CD4-positive, alpha-beta T cell treated with Interleukin-6 for 4 hours (primary cell): Measurements from ENCODE around the gene CPNE1.

Experiments used
- DNase-seq: peaks from one replicate; pipeline ENCODE4 v3.0.0-alpha.2; 2020; ENCODE audit warnings: mixed read lengths

CPNE1 gene

DNA sequence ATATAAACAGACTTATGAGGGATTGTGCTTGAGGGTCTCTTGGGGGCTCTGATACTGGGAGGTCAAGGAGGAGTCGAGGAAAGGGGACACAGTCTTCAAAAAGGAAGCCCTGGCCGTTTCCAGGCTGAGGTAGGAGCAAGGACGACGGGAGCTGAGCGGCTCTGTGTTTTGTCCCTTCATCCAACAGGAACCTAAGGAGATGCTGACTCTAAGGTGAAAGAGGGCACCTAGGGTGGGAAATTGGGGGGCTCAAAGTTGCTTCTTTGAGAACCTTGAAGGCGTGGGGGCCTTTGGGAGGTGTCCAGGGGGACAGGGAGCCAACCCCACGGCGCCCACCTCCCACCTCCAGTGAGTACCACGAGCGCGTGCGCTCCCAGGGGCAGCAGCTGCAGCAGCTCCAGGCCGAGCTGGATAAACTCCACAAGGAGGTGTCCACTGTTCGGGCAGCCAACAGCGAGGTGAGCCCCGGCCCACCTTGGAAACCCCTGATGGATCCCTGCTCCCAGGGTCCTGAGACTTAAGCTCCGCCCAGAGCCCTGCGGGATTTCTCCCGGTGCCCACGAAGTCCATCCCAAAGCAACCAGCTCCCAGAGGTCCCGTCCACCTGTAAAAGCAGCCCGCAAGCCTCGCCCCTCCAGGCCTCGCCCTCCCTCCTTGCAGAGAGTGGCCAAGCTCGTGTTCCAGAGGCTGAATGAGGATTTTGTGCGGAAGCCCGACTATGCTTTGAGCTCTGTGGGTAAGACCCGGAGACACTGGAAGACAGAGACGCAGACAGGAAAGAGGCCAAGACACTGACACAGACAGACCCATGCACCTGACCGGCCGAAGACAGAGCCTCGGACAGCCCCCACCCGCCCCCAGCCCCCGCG lies 46.2 kb downstream of the CPNE1 start:
- peak; percentile 30 for DNase-seq

DNA sequence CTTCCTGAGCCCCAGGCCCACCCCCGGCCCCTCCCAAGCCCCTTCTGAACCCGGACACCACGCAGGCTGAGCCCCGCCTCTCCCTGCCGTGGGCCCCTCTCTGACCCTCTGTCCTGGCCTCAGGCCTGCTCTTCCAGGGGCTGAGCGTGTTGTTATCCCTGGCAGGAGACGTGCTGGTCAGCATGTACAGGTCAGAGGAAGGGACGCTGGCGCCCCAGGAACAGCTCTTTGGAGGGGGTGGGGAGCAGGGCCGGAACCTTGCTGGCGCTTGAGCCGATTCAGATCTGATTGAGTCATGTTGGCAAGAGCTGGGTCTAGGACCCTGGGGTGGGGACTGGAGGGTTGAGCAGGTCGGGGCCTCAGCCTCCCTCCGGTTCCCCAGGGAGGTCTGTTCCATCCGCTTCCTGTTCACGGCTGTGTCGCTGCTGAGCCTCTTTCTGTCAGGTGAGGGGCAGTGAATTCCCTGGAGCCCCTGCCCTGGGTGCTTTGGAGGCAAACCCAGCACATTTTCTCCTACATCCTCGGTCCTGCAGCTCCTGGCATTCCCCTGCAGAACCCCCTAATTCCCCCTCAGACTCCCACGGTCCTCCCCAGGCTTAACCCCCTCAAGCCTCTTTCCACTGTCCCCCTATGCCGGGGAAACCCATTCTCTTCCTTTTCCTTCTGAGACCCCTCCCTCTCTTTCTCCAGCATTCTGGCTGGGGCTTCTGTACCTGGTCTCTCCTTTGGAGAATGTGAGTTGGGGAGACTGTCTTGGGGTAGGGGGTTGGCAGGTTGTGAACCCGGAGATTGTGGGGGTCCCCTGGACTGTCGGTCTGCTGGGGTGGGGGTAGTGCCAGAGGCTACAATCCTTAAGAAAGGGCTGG lies 47.1 kb downstream of the CPNE1 start:
- DNase-seq = peak; percentile 52

DNA sequence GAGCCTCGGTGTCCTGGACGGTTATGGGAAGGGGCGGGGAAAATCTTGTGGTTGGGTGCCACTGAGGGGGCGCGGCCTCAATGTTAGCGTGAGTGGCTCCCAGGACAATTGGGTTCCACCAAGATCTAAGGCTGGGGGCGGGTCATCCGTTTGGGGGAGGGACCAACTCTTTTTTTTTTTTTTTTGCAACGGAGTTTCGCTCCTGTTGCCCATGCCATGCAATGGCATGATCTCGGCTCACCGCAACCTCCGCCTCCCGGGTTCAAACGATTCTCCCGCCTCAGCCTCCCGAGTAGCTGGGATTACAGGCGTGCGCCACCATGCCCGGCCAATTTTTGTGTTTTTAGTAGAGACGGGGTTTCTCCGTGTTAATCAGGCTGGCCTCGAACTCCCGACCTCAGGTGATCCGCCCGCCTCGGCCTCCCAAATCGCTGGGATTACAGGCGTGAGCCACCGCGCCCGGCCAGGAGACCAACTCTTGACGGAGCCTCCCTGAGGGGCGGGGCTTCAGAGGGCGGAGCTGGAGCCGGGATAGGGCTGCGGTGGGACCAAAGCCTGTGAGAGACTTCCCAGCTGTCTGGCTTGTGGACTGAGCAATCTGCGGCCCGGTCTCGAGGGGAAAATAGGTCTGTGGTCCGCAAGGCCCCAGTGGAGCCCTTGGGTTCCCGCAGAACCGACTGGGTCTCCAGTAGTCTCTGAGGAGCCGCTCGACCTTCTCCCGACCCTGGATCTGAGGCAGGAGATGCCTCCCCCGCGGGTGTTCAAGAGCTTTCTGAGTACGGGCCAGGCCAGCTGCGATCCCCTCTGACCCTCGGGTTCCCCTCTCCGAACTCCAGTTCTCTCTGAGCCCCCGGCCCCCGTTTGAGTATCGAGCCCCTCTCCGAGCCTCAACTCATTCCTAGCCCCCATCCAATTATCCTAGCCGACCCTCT lies 48.0 kb downstream of the CPNE1 start:
- DNase-seq = peak; percentile 64

DNA sequence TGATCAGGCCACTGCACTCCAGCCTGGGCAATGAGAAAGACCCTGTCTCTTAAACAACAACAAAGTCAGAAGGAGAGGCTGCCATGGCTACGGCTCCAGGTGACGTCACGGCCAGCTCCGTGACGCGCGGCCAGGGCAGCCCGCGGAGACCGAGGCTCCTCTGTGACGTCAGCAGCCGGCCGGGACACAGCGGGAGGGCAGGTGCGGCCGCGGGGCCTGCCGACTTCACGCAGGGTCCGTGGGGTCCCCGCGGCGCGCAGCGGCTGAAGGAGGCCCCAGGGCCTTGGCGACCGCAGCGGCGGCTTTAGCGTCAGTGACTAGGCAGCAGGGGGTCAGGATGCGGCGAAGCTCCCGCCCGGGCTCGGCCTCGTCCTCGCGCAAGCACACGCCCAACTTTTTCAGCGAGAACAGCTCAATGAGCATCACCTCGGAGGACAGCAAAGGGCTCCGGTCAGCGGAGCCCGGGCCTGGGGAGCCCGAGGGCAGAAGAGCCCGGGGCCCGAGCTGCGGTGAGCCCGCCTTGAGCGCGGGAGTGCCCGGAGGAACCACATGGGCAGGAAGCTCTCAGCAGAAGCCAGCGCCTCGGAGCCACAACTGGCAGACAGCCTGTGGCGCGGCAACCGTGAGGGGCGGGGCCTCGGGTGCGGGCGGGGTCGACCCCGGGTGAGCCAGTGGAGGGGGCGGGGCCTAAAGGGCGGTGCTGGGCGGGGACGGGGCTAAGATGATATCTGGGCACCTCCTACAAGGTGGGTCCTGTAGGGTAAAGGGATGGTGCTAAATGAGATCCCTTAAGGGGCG lies 48.8 kb downstream of the CPNE1 start, which contains the start of gene SPAG4:
TSS of gene SPAG4 (plus strand) at position 163 of the 798 bp plus-strand sequence. CDS start at position 338, 175 bp downstream.
- DNase-seq = peak; percentile 100

DNA sequence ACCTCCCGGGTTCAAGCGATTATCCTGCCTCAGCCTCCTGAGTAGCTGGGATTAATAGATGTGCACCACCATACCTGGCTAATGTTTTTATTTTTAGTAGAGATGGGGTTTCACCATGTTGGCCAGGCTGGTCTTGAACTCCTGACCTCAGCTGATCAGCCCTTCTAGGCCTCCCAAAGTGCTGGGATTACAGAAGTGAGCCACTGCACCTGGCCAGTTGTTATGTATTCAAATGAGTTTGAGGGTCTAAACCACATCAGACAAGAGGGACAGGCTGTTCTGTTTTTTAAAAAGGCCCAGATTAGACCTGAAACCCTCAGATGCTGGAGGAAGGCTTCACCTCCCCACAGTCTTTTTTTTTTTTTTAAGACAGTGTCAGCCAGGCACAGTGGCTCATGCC lies 53.2 kb downstream of the CPNE1 start:
- no peak for DNase-seq

DNA sequence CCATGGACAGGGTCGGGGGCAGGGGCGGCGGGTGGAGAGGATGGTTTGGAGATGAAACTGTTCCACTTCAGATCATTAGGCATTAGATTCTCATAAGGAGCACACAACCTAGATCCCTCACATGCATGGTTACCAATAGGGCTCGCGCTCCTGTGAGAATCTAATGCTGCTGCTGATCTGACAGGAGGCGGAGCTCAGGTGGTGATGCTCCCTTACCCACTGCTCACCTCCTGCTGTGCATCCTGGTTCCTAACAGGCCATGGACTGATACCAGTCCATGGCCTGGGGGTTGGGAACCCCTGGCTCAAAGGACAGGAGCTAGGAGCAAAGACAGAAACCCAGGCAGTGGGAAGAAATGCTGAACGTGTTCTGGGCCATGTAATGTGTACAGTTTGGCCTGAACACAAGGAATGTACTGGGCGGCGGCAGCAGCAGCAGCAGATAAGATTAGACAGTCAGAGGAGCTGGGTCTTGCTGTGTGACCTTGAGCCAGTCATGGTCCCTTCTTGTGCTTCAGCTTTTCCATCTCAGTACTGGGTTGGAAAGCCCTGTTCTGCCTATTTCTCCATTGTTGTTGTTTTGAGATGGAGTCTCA lies 53.8 kb downstream of the CPNE1 start:
- DNase-seq = no peak

DNA sequence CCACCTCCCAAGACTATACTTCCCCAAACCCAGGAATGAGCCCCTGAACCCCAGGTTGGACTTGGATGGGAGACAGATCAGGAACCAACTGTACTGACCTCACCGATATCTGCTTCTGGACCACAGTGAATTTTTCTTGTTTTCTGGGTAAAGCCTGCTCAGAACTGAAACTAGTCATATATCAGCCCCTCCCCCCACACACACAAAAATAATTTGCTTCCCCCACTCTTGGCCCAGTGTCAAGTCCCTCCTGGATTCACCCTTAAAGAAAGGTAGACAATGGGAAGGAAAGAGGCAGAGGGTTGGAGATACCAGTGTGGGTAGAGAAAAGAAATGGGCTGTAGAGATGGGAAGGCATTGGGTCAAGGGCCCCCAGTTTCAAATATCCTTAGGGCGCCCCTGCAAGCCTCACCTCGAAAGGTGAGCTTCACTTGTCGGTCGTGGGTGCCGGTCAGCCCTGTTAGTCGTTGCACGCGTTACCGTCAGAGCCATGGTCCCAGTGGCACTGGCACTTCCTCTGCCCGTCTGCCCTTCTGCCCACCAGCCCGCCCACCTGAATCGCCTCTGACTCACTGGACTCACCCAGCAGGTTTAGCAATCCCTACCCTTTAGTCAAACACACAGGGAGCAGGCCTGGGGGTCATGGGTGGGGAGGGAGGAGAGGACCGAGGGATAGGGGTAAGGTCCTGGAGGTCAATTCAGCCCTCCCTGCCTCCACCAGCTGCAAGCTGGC lies 57.5 kb downstream of the CPNE1 start:
- no peak for DNase-seq

DNA sequence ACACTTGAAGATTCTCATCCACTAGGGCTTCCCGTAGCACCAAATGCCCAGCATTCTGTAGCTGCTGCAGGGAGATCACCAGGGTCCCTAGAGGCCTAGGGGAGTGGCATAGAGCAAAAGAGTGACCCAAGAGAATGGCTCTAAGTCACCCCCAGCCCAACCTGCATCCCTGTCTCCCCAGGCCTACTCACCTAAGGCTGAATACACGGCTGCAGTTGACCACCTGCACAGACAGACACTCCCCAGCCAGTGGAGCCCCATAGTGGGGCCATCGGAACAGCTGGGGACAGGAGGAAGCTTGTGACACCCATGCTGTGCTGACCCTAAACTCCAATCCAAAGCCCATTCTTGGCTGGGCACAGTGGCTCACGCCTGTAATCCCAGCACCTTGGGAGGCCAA lies 58.6 kb downstream of the CPNE1 start:
- DNase-seq = no peak

DNA sequence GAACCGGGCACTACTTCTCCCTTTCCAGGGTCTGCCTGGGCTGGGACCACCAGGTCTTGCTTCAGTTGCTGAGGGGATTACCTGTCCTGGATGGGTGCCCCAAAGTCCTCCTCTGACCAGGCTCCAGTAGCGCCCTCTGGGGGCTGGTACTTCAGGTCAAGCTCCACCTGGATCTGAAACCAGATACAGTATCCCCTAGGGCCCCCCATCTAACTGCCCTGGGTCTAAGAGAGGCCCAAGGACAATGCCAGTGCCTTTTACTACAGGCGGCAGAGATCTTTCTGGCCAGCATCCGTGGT lies 60.3 kb downstream of the CPNE1 start:
- peak; percentile 47 for DNase-seq

DNA sequence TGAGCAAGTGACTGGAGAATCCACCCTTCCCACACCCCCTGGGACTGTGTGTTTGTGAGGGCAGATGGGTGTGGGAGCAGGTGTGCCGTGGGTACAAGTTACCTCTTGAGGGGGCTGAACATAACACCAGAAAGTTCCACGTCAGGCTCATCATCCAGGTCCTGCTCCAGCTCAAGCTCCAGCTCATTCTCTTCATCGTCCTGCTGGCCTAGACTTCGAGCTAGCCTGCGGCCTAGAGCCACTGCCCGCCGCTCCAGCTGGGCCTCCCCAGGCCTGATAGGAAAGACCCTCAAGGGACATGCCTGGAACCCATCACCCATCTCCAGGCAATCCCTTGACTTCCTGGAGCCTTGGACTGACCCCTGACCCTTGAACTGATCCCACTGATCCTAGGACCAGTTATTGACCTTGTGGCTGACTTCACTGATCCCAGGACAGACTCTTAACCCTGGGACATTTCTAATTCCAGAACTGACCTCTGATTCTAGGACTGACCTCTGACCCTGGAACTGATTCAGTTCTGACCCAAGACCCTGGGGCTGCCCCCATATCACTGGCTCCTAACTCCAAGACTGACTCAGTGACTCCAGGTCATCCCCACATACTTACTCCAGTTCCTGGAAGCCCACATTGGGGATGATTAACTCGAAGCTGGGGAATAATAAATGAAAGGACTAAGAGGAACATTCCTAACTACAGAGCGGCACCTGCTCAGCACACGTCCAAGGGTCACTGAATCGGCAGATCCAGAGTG lies 60.8 kb downstream of the CPNE1 start:
- DNase-seq = no peak

DNA sequence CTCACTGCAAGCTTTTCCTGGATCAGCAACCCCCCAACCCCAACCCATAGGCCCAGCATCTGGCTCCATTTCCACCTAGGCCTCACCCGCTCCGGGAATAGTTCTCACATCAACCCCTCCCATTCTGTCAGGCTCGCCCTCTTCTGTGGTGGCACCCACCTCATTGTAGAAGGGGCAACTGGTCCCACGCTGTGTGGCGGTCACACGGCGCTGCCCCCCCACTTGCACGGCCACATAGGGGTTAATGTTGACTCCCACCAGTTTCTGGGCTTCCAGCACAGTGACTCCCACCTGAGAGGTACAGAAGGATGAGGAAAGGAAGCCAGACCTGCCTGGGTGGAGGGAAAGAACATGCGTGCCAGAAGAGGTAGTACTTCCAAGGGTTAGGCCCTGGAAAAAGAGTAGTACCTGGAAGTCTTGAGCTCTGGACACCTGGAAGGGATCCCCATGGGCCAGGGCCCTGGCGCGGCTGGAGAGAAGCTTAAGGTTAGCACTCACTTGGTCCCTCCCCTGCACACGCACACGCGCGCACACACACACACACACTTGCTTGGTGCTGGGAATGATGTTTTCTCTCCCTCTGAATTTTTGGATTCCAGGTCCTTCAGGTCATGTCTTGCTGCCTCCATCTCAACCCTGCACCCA lies 61.7 kb downstream of the CPNE1 start:
- no peak for DNase-seq

DNA sequence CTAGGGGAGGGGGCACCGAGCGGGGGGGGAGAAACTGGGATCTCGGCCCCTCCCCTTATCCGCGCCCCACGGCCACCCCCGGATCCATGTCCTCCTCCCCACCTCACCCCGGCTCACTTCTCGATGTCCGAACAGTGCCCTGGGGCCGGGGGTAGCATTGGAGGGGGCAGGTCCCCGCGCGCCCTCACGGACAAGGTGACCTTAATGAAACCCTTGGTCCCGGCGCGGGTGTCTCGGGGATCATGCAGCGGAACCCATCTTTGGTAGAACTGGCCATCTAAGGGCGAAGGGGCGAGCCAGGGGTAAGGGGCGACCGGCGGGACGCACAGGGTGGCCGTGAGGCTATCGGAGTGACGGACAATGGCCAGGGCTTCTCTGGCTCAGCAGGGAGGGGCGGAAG lies 62.7 kb downstream of the CPNE1 start:
- no peak for DNase-seq

DNA sequence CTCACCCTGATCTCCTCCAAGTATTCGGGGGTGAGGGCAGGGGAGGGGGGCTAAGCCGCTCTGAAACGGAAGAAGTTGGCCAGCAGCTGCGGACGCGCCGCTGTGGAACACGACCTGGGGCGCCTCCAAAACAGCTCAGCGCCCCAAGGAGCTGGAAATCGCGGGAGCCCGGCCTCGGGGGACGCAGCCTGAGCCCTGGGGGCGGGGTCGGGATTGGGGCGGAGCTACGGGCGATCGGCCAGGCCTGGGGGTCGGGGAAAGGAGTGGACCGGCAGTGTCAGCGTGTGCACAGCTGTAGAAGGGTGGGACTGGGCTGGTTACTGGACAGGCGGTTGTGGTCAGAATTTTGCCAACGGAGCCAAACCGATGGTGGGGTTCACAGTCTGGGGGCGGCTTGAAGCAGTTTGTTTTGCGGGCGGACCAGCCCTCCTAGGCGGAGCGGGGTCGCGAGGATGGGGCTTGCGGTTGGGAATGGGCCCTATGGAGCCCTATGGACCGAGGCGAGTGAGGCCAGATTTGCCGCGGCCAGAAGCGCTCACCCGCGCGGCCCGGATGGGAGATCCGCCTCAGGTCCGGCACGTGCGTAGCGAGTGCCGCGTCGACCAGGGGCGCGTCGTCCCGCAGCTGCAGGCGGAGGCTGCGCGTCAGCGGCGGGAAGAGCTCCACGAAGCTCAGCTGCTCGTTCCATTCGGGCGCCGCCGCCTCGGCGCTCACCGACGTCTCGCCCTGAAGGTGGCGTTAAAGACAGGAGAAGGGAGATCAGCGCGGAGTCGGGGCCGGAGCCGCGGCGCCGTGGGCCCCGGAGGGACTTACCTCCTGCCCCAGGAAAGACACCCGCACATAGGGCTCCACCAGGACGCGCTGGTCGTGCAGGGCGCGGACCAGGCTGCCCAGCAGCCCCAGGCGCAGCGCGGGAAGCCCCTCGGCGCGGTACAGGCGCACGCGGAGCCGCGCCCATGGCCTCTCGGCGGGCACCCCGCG lies 63.4 kb downstream of the CPNE1 start:
- DNase-seq = peak; percentile 86

DNA sequence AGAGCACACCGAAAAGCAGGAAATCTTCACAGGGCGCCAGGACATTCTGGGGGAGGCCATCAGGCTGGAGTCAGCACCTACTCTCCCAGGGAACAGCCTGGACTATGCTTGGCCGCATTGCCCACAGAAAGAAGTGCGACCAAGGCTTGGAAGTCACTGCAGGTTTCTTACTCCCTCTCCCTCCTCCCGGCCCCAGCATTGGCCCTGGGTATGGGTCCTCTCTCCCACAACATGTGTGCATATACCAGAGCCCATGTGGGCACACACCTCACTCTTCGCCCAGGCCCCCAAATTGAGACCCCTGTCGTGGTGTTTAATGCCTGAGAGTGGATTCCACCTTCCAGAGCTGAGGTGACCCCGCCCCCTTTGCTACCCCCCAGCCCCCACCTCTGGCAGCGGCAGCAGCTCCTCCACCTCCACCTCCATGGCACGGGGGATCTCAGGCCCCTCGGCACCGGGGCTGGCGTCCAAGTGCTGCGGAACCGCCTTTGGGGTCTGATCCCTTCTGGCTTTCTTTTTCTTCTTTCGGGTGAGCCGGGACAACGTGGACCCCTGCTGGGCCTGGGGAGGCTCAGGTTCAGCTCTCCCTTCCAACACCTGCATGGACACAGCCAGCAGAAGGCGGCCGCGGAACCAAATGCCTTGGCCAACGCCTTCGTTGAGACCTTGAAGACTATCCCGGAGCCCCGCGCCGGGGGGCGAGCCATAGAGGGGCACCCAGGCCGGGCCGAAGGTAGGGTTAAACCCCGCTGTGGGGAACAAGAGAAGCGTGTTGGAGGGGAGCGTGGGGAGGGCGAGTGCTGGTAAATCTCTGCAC lies 64.3 kb downstream of the CPNE1 start:
- no peak for DNase-seq

DNA sequence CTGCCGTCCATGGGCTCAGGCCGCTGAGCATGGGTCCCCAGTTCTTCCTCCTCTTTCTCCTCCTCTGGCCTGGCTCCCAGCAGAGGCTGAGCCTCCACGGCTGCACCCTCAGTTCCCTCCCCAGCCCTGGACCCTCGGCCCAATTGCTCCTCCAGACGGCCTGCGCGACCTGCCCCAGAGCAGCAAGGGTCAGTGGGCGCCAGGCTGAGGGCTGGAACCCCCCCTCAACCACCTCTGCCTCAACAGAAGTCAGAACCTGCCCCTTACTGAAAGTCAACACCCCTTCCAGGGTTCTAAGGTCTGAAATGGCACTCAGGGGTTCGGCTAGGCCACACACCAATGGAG lies 65.0 kb downstream of the CPNE1 start:
- DNase-seq = no peak

DNA sequence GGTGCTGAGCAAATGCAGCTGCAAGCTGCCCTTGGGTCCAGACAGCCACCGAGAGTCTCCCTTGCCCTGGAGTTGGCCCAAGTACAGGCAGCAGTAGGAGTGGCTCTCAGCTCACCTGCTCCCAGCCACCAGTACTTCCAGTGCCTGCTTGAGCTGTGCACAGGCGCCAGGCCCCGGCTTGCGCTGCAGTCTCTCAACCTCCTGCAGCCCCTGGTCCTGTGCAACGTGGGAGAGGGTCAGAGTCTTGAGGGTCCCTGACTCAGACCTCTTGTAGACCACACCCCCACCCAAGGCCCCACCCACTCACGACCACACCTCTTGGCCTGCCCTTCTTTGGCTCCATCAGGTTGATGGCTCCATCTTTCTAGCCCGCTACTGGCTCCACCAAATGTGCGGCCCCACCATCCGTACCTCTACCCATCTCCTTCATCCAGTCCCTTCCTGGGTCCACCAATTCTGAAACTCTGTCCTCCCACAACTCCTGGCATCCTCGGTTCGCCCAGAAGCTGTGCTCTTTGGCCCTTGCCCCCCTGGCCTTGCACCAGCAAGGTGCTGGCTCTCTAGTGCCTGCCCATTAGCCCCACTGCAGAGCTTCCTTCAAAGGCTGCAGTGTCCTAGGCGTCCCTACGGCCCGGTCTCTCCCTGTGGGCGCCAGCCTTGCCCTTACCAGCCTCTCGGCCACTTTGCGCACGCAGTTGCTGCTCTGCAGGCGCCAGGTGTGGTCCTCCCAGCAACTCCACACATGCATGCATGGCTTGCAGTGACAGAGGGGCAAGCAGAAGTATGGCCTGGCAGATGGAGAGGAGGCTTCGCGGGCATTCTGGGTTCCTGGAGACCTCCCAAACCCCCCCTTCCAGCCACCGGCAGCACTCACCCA lies 65.6 kb downstream of the CPNE1 start:
- DNase-seq = no peak
